Uterus (tissue), 2 donors: ENCODE data around the gene HLA-DPB1.

Experiments used
- POLR2A ChIP-seq, 2 donors: fragments of 450-650 bp; IDR thresholded peaks; one replicate each; pipeline ENCODE4 v1.6.1; 2016; ENCODE audit warnings: antibody characterized with exemption in 2 of 2, mild to moderate bottlenecking in 1 of 2, moderate library complexity in 1 of 2
- TF ChIP-seq, protein P1 (sequence below), 4 experiments: fragments of 200-600 bp in 2 of 4; fragments of 450-650 bp in 2 of 4; sonication (generic) in 2 of 4; IDR thresholded peaks; one replicate each; pipeline ENCODE4 v1.5.1; 2016 to 2019; ENCODE audit warnings: antibody characterized with exemption in 4 of 4, mild to moderate bottlenecking in 2 of 4, moderate library complexity in 1 of 4

DNA sequence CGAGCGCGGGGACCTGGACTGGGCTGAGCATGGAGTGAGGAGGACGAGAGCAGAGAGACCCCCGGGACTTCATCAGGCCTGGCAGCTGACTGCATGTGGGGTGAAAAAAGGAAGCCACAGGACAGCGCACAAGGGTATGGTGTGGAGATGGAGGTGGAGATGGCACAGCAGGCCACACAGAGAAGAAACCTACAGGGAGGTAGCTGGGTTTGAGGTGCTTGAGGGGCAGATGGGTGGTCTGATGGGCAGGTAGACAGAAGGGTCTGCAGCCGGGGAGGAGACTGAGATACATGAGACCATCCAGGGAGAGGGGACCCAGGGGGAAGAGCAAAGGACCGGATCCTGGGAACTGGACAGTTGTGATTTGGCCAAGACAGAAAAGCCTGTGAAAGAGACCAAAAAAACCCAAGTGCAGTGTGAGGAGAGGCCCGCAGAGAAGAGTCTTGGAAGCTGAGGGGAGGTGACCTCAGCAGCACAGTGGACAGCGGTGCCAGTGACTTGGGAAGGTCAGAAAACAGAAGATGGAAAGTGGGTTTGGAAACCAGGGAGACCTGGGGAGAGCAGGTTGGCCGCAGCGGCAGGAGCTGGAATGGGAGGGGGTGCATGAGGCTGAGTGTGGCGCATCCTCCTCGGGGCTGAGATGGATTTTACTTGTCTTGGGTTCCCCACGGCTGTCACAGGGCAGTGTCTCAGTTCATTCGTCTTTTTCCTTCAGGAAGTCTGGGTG lies 5.5 kb downstream of the HLA-DPB1 start:
- TF ChIP-seq POLR2A (IDR thresholded peaks at IDR 0.05) = no peak
- TF ChIP-seq, protein P1, sequence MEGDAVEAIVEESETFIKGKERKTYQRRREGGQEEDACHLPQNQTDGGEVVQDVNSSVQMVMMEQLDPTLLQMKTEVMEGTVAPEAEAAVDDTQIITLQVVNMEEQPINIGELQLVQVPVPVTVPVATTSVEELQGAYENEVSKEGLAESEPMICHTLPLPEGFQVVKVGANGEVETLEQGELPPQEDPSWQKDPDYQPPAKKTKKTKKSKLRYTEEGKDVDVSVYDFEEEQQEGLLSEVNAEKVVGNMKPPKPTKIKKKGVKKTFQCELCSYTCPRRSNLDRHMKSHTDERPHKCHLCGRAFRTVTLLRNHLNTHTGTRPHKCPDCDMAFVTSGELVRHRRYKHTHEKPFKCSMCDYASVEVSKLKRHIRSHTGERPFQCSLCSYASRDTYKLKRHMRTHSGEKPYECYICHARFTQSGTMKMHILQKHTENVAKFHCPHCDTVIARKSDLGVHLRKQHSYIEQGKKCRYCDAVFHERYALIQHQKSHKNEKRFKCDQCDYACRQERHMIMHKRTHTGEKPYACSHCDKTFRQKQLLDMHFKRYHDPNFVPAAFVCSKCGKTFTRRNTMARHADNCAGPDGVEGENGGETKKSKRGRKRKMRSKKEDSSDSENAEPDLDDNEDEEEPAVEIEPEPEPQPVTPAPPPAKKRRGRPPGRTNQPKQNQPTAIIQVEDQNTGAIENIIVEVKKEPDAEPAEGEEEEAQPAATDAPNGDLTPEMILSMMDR (IDR thresholded peaks at IDR 0.05) = no peak
